ENCODE measurements around the gene SRGAP3.

SRGAP3 gene

DNA sequence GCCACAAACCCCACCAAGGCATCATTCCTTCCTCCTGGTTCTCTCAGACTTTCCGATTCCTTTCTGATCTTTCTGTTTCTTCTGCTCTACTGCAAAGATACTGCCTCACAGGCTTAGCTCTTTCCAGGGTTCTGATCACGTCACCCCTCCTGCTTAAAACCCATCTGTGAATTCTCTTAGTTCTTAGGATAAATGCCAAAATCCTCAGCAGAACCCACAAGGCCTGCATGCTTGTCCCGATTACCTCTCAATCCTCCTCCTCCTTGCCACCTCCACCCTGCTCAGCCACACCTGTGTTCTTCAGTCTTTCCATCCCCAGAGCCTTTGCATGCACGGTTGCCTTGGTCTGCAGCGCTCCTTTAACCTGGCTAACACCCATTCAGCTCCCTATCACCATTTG is 84.0 kb downstream of the SRGAP3 start:
- no peak for TF ChIP-seq ZFX (IDR thresholded peaks at IDR 0.05)
- TF ChIP-seq, protein P1, sequence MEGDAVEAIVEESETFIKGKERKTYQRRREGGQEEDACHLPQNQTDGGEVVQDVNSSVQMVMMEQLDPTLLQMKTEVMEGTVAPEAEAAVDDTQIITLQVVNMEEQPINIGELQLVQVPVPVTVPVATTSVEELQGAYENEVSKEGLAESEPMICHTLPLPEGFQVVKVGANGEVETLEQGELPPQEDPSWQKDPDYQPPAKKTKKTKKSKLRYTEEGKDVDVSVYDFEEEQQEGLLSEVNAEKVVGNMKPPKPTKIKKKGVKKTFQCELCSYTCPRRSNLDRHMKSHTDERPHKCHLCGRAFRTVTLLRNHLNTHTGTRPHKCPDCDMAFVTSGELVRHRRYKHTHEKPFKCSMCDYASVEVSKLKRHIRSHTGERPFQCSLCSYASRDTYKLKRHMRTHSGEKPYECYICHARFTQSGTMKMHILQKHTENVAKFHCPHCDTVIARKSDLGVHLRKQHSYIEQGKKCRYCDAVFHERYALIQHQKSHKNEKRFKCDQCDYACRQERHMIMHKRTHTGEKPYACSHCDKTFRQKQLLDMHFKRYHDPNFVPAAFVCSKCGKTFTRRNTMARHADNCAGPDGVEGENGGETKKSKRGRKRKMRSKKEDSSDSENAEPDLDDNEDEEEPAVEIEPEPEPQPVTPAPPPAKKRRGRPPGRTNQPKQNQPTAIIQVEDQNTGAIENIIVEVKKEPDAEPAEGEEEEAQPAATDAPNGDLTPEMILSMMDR (conservative IDR thresholded peaks at IDR 0.05), result no peak
- H3K27ac ChIP-seq, result no peak overlapping the region

DNA sequence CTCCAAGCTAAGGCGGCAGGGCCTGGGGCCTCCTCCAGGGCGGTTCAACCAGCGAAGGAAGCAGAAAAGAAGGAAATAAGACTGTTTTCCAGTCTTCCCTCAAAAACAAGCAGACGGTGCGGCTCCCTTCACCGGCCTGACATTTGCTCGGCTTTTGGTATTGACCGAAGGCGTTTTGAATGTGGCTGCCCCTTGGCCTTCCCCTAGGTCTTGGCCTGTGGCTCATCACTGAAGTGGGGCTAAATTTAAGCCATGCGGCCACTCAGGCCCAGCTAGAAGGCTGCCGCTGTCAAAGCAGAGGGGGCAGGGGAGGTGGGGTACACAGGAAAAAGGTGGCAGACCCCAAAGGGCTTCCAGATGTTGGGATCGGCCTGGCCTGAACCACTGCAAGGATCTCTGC is 86.2 kb downstream of the SRGAP3 start:
- no peak overlapping the region for H3K27ac ChIP-seq

GRCh38 chr3:9161811-9162210 is 87.6 kb downstream of the SRGAP3 start:
- H3K27ac ChIP-seq, result no peak overlapping the region
- TF ChIP-seq ZFX (IDR thresholded peaks at IDR 0.05), result no peak
- TF ChIP-seq, protein P1 (conservative IDR thresholded peaks at IDR 0.05), result no peak

More for the DNA sequence above, 86.2 kb downstream of the SRGAP3 start:
- TF ChIP-seq ZFX (IDR thresholded peaks at IDR 0.05), result no peak
- TF ChIP-seq, protein P1 (conservative IDR thresholded peaks at IDR 0.05), result no peak

DNA sequence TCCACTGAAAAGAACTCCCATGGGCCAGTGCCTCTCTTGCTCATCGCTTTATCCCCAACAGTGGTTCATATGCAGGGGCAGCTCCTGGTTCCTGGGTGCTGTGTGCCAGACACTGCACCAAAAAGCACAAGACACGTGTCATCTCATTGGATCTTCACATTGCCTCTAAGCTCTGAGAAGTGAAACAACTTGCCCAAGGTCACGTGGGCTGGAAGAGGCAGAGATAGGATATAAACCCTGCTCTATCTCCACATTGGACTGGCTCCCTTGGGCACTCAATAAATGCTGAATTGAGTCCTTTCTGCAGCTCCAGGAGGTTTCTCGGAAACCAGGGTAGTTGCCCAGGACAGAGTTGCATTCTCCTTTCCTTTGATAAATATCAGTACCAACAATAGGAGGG is 88.1 kb downstream of the SRGAP3 start:
- H3K27ac ChIP-seq, result no peak overlapping the region
- no peak for TF ChIP-seq ZFX (IDR thresholded peaks at IDR 0.05)
- TF ChIP-seq, protein P1 (conservative IDR thresholded peaks at IDR 0.05), result no peak

DNA sequence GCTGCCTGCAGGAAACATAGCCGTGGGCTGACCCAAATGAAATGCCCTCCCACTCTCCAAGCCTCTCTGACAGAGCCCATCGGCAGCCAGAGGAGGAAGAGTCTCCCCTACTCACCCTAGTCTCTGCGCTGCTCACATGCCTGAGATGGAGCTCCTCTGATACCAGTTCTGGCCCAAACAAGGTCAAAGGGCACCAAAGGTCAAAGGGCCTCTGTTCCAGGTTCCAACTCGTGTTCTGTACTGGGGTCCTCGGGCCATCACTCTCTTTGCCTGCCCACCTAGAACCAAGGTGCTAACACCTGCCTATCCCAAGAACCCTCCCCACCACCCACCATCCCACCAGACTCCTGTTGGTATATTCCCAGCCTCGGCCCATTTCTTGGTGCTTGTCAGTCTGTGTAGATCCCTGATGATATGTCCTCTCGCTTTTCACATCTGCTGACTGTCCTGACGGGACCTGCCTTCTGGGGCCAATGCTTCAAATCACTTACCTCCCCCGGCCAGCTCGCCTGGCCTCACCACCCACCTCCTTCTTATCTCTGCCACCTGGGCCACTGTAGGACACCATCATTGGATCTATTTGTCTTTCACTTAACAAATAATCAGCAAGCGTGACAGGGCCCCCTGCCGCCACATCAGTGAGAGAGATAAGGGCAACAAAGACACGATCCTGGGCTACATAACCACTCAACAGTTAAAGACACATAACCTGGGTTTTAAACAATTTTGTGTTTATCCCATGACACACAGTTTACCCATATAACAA is 90.4 kb downstream of the SRGAP3 start:
- no peak for TF ChIP-seq ZFX (IDR thresholded peaks at IDR 0.05)
- TF ChIP-seq, protein P1 (conservative IDR thresholded peaks at IDR 0.05), result no peak
- no peak overlapping the region for H3K27ac ChIP-seq

- TF ChIP-seq ZFX (IDR thresholded peaks at IDR 0.05), result no peak
These were observed 91.6 kb downstream of the SRGAP3 start for GRCh38 chr3:9157651-9158362.

DNA sequence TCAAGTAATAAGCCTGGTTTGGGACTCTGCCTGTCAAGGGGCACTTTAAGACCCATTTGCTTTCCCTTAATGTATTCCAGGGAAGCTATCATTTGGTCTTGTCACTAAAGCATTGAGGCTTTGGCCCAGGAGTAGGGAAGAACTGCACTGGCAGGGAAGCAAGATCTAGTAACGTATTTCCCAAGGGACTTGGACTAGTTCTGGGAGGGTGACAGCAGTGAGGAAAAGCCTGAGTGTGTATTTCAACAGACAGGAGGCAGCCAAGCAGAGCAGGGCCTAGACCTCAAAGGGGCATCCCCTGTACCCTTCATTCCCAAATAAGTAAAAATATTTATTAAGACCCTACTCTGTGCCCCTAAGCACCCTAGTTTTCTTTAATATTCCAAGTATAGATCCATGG is 92.8 kb downstream of the SRGAP3 start:
- TF ChIP-seq ZFX (IDR thresholded peaks at IDR 0.05), result no peak
- TF ChIP-seq, protein P1 (conservative IDR thresholded peaks at IDR 0.05), result no peak
- H3K27ac ChIP-seq, result no peak overlapping the region

More at GRCh38 chr3:9157651-9158362, 91.6 kb downstream of the SRGAP3 start:
- H3K27ac ChIP-seq, result no peak overlapping the region

Measured in C4-2B (cell line).